GM21619 (cell line): ENCODE results near the gene ADIRF.
"Not testable (repeated sequence)": the region's sequence is repeated elsewhere in the genome, so short reads cannot be mapped to it uniquely, and the experiment has no call there.

ENCODE experiments used
- ATAC-seq: cut with Tn5 transposase; IDR thresholded peaks from one replicate; pipeline ENCODE4 v1.9.1; 2021; ENCODE audit not compliant: unreplicated experiment

ADIRF gene

GRCh38 chr10:86976362-86977056, 8.2 kb downstream of the ADIRF start:
- ATAC-seq = no peak

DNA sequence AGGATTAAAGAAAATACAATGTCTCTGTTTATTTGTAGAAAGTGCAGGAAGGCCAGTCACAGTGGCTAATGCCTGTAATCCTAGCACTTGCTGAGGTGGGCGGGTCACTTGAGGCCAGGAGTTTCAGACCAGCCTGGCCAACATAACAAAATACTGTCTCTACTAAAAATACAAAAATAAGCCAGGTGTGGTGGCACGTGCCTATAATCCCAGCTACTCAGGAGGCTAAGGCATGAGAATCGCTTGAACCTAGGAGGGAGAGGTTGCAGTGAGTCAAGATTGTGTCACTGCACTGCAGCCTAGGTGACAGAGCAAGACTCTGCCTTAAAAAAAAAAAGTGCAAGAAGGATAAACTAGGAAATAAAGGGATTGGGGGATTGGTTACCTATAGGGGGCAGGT, 10.2 kb downstream of the ADIRF start:
- ATAC-seq = not testable (repeated sequence)

DNA sequence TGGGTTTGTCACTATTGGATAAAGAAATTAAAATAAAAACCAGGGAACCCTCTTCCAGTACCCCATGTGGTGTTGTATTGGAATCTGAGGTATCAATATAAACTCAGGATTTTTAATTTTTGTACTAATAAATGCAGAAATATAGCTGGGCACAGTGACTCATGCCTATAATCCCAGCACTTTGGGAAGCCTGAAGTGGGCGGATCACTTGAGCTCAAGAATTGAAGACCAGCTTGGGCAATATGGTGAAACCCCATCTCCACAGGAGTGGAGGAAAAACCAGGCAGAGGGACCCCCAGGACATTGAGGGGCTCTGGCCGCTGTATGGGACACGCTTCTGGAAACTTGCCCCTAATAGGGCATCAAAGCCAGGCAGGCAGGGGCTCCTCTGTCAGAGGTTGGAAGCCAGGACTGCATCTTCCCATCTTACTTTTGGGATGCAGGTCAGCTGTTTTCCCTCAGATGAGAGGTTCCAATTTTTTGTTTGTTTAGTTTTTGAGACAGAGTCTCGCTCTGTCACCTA, 11.1 kb downstream of the ADIRF start:
- no peak for ATAC-seq

- no peak for ATAC-seq
These were observed 11.7 kb downstream of the ADIRF start for GRCh38 chr10:86979977-86980448.

- not testable (repeated sequence) for ATAC-seq
These were observed 12.7 kb downstream of the ADIRF start for GRCh38 chr10:86981020-86981419.

GRCh38 chr10:86981716-86982115, 13.4 kb downstream of the ADIRF start:
- no peak for ATAC-seq

GRCh38 chr10:86984498-86984897, 16.2 kb downstream of the ADIRF start:
- ATAC-seq = not testable (repeated sequence)

GRCh38 chr10:86988520-86988919, 20.2 kb downstream of the ADIRF start:
- ATAC-seq = no peak

DNA sequence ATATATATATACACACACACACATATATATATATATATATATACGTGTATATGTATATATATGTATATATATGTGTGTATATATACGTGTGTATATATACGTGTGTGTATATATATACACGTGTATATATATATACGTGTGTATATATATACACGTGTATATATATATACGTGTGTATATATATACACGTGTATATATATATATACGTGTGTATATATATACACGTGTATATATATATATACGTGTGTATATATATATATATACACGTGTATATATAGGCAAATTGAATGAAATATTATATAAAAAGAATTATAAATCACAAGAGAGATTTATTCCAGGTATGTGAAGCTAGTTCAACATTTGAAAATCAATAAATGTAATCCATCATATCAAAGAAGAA, 23.1 kb downstream of the ADIRF start:
- ATAC-seq = not testable (repeated sequence)

DNA sequence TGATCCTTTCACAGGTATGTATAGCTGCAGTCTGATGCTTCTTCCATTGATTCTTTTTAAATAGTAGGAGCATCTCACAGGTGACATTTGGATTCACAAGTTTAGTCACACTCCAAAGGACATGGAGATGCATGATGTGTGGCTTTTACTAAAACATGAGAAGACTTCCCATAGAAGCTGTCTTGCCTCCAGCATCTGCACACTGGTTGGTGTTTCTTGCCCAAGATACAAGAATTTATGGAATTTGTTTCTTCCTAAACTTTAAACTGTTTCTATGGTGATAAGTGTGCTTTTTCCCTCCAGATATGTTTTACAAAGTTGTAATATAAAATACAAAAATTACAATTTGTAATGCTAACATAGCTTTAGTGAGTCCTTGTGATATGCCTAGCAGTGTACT, 24.2 kb downstream of the ADIRF start:
- ATAC-seq = no peak

DNA sequence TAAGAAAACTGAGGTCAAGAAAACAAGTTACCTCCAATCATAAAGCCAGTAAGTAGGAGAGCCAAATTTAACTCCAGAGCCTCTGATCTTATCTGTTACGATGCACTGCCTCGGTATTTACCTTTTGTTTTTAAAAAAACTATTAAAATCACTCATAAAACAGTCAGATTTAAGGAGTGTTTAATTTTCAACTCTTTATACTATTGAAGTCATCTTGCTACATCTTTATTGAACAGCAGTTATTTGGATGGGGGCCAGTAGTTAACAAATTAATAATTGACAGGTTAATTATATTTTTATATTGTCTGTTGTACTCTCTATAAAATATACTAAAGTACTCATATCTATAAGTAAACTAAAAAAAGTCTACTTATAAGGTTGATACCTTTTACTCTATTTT, 24.6 kb downstream of the ADIRF start:
- no peak for ATAC-seq

GRCh38 chr10:86999802-87000403, 31.6 kb downstream of the ADIRF start:
- not testable (repeated sequence) for ATAC-seq

DNA sequence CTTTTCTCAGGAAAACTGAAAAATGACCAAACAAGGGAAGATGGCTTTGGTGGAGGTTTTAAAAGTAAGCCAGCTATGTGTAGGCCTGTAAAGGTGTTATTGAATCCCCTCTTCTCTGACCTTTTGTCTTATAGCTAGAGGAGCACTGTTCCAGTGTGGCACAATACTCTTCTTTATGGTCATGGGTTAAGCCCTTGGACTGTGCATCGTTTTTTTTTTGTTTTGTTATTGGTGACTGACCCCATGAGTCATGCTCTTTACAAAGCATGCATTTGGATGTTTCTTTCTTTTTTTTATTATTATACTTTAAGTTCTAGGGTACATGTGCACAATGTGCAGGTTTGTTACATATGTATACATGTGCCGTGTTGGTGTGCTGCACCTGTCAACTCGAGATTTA, 32.2 kb downstream of the ADIRF start:
- no peak for ATAC-seq

DNA sequence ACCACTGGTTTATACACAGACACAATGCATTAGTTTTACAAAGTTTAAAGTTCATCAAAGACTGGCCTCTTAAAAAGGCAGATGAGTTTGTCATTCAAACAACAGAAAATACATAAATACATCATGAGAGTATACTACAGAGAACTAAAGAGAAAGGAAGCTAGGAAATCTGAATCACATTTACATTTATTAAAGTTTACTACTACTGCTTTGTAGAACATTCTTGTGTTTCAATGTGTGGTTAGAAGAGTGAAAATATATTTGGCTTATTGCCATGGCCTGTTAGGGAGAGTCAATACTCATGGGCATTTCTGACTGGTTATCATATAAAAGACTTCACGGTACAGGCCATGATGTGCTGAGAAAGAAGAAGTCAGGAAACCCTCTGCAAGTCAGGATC, 38.8 kb downstream of the ADIRF start:
- not testable (repeated sequence) for ATAC-seq

GRCh38 chr10:87007674-87008073, 39.4 kb downstream of the ADIRF start:
- ATAC-seq = not testable (repeated sequence)

- ATAC-seq = not testable (repeated sequence)
These were observed 40.0 kb downstream of the ADIRF start for GRCh38 chr10:87008303-87008702.

- ATAC-seq = not testable (repeated sequence)
These were observed 40.9 kb downstream of the ADIRF start for GRCh38 chr10:87009134-87009696.

- not testable (repeated sequence) for ATAC-seq
These were observed 45.2 kb downstream of the ADIRF start for GRCh38 chr10:87013528-87013927.

DNA sequence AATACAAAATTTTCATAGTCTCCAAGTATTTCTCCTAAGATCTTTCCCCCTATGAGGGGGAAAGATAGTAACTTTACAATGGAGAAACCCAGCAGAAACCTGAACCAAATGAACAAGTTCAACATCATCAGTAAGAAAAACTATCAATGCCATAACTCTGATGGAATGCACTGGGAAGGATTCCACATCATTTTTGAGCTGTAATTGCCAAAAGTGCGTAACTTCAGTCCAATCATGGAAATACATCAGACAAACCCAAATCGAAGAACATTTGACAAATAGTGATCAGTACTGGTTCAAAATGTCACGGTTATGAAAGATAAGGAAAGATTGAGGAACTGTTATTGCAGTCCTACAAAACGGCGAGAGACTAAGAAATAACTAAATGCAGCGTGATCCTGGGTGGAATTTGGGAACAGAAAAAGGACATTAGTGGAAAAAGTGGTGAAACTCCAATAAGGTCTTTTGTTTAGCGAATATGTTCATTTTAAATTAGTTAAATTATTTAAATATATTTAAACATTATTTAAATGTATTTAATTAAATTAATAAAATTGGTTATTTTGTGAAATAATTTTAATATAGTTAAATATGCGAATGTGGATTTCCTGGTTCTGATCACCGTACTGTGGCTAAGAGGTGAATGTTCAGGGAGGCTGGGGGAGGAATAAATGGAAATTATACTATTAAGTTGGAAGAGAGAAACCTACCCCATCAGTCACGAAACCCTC, 46.9 kb downstream of the ADIRF start:
- not testable (repeated sequence) for ATAC-seq

- not testable (repeated sequence) for ATAC-seq
These were observed 49.8 kb downstream of the ADIRF start for GRCh38 chr10:87018127-87018526.

- ATAC-seq = not testable (repeated sequence)
These were observed 50.8 kb downstream of the ADIRF start for GRCh38 chr10:87019066-87019465.
